SK-N-SH treated with all-trans-retinoic acid at 6 μM for 48 hours (cell line): ENCODE measurements around the gene DOCK2.

ENCODE experiments used
- ATAC-seq: fragments of 200-7000 bp; cut with Tn5 transposase; 3 replicates; pipeline ENCODE4 v1.9.1; 2020; ENCODE audit warnings: mild to moderate bottlenecking, moderate library complexity
- BACH2 ChIP-seq: fragments of 250-450 bp; sonication (Bioruptor Pico); IDR thresholded peaks from 2 replicates; pipeline ENCODE4 v1.9.0; 2021; ENCODE audit warnings: mild to moderate bottlenecking, borderline replicate concordance
- CSDC2 ChIP-seq: fragments of 250-450 bp; sonication (Bioruptor Pico); IDR thresholded peaks from 2 replicates; pipeline ENCODE4 v1.5.0; 2020; ENCODE audit warnings: mild to moderate bottlenecking, moderate library complexity
- ESRRG ChIP-seq: fragments of 250-450 bp; sonication (Bioruptor Pico); IDR thresholded peaks from 2 replicates; pipeline ENCODE4 v1.6.1; 2021; ENCODE audit warnings: mild to moderate bottlenecking
- OSR1 ChIP-seq: fragments of 250-450 bp; sonication (Bioruptor Pico); IDR thresholded peaks from 2 replicates; pipeline ENCODE4 v1.8.0; 2022; ENCODE audit warnings: moderate library complexity, mild to moderate bottlenecking, inconsistent platforms
- PATZ1 ChIP-seq: fragments of 250-450 bp; sonication (Bioruptor Pico); IDR thresholded peaks from 2 replicates; pipeline ENCODE4 v1.8.0; 2020; ENCODE audit warnings: mild to moderate bottlenecking, moderate library complexity, borderline replicate concordance
- POU6F1 ChIP-seq: fragments of 250-450 bp; sonication (Bioruptor Pico); IDR thresholded peaks from 2 replicates; pipeline ENCODE4 v1.8.0; 2021; ENCODE audit warnings: low read depth, mild to moderate bottlenecking, moderate library complexity, borderline replicate concordance
- PPARA ChIP-seq: fragments of 250-450 bp; sonication (Bioruptor Pico); IDR thresholded peaks from 2 replicates; pipeline ENCODE4 v1.5.0; 2020; ENCODE audit warnings: mild to moderate bottlenecking, borderline replicate concordance
- RARB ChIP-seq: fragments of 250-450 bp; sonication (Bioruptor Pico); IDR thresholded peaks from 2 replicates; pipeline ENCODE4 v1.8.0; 2021; ENCODE audit warnings: mild to moderate bottlenecking, moderate library complexity
- SNAI2 ChIP-seq: fragments of 250-450 bp; sonication (Bioruptor Pico); IDR thresholded peaks from 2 replicates; pipeline ENCODE4 v1.5.0; 2020; ENCODE audit warnings: mild to moderate bottlenecking, moderate library complexity
- TCF4 ChIP-seq: fragments of 250-450 bp; sonication (Bioruptor Pico); IDR thresholded peaks from 2 replicates; pipeline ENCODE4 v1.8.0; 2021; ENCODE audit warnings: mild to moderate bottlenecking, moderate library complexity, borderline replicate concordance
- TOX ChIP-seq: fragments of 250-450 bp; sonication (Bioruptor Pico); IDR thresholded peaks from 2 replicates; pipeline ENCODE4 v1.8.0; 2021; ENCODE audit warnings: mild to moderate bottlenecking, moderate library complexity, borderline replicate concordance
- ZC3H10 ChIP-seq: fragments of 250-450 bp; sonication (Bioruptor Pico); IDR thresholded peaks from 2 replicates; pipeline ENCODE4 v1.5.1; 2021; ENCODE audit warnings: mild to moderate bottlenecking, moderate library complexity
- ZFP3 ChIP-seq: fragments of 250-450 bp; sonication (Bioruptor Pico); IDR thresholded peaks from 2 replicates; pipeline ENCODE4 v1.5.0; 2020; ENCODE audit warnings: mild to moderate bottlenecking, moderate library complexity
- ZNF565 ChIP-seq: fragments of 450-650 bp; formaldehyde crosslinking; conservative IDR thresholded peaks from 2 replicates; pipeline ENCODE4 v1.5.0; 2020; ENCODE audit warnings: low read depth, mild to moderate bottlenecking, moderate library complexity
- ZNF70 ChIP-seq: fragments of 450-650 bp; formaldehyde crosslinking; IDR thresholded peaks from 2 replicates; pipeline ENCODE4 v1.5.0; 2020; ENCODE audit warnings: mild to moderate bottlenecking, moderate library complexity
- ZNF8 ChIP-seq: fragments of 450-650 bp; formaldehyde crosslinking; IDR thresholded peaks from 2 replicates; pipeline ENCODE4 v1.5.0; 2020; ENCODE audit warnings: mild to moderate bottlenecking, moderate library complexity
- TF ChIP-seq, protein P1 (sequence below): fragments of 250-450 bp; sonication (Bioruptor Pico); IDR thresholded peaks from 2 replicates; pipeline ENCODE4 v1.5.1; 2020; ENCODE audit warnings: low read depth, mild to moderate bottlenecking, moderate library complexity
- TF ChIP-seq, protein P2 (sequence below): fragments of 250-450 bp; sonication (Bioruptor Pico); IDR thresholded peaks from 2 replicates; pipeline ENCODE4 v1.5.0; 2020; ENCODE audit warnings: mild to moderate bottlenecking, moderate library complexity

DOCK2 gene

DNA sequence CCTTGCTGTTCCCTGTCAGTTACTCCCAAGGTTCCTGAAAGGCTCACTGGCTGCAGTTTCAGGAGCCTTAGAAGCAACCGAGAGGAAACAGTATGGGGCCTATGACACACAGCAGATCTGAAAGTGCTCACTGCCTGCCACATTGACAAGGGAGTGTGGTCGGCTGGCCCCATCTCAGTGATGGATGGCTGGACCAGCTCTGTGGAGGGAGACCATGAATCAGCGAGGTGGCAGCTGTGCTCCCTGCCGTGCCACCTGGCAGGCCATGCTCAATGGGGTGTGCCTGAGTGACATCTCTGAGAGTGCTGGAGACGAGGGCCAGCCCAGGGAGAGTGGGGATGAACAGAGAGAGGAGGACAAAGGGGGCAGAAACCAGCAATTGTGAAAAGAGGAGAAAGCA lies 49.1 kb downstream of the DOCK2 start (continued):
- TF ChIP-seq, protein P1, sequence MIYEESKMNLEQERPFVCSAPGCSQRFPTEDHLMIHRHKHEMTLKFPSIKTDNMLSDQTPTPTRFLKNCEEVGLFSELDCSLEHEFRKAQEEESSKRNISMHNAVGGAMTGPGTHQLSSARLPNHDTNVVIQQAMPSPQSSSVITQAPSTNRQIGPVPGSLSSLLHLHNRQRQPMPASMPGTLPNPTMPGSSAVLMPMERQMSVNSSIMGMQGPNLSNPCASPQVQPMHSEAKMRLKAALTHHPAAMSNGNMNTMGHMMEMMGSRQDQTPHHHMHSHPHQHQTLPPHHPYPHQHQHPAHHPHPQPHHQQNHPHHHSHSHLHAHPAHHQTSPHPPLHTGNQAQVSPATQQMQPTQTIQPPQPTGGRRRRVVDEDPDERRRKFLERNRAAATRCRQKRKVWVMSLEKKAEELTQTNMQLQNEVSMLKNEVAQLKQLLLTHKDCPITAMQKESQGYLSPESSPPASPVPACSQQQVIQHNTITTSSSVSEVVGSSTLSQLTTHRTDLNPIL, result no peak
- TF ChIP-seq ZFP3 (CRISPR knock-in tag), result no peak

DNA sequence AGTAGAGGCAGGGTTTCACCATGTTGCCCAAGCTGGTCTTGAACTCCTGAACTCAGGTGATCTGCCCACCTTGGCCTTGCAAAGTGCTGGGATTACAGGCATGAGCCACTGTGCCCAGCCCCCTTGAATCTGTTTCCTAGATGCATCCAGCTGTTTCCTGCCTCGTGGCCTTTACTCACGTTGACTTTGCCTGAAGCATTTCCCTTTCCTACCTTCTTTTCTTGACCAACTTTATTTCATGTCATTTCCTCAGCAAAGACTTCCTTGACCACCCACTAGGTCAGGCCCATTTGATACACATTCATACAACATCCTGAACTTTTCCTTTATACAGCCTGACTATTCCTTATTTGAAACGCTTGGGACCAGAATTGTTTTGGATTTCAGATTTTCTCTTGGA lies 51.0 kb downstream of the DOCK2 start:
- no peak for ATAC-seq
- TF ChIP-seq ZC3H10 (CRISPR knock-in tag), result no peak
- TF ChIP-seq BACH2 (CRISPR knock-in tag), result no peak
- no peak for TF ChIP-seq POU6F1 (CRISPR knock-in tag)
- TF ChIP-seq, protein P2, sequence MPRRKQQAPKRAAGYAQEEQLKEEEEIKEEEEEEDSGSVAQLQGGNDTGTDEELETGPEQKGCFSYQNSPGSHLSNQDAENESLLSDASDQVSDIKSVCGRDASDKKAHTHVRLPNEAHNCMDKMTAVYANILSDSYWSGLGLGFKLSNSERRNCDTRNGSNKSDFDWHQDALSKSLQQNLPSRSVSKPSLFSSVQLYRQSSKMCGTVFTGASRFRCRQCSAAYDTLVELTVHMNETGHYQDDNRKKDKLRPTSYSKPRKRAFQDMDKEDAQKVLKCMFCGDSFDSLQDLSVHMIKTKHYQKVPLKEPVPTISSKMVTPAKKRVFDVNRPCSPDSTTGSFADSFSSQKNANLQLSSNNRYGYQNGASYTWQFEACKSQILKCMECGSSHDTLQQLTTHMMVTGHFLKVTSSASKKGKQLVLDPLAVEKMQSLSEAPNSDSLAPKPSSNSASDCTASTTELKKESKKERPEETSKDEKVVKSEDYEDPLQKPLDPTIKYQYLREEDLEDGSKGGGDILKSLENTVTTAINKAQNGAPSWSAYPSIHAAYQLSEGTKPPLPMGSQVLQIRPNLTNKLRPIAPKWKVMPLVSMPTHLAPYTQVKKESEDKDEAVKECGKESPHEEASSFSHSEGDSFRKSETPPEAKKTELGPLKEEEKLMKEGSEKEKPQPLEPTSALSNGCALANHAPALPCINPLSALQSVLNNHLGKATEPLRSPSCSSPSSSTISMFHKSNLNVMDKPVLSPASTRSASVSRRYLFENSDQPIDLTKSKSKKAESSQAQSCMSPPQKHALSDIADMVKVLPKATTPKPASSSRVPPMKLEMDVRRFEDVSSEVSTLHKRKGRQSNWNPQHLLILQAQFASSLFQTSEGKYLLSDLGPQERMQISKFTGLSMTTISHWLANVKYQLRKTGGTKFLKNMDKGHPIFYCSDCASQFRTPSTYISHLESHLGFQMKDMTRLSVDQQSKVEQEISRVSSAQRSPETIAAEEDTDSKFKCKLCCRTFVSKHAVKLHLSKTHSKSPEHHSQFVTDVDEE, result no peak
- no peak for TF ChIP-seq TCF4 (CRISPR knock-in tag)
- TF ChIP-seq PPARA (CRISPR knock-in tag), result no peak
- no peak for TF ChIP-seq OSR1
- no peak for TF ChIP-seq ZNF70
- TF ChIP-seq SNAI2 (CRISPR knock-in tag), result no peak
- no peak for TF ChIP-seq ZNF565
- TF ChIP-seq RARB (CRISPR knock-in tag), result no peak

DNA sequence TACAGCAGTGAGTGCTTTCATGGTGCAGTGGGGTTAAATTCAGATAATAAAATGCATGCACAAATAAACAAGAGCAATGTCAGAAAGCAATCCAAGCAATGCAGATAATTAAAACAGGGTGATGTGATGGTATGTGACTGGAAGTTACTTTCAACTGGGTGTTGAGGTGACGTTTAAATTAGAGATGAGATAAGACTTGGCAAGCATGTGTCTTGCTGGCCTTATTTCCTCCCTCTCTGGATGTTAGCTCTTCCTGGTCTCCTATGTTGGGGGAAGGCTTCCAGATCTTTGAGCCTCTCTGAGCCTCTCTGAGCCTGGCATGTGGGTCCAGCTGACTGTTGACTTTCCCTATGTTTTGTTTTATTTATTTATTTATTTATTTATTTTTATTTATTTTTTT lies 54.4 kb downstream of the DOCK2 start:
- ATAC-seq, result no peak
- TF ChIP-seq RARB (CRISPR knock-in tag) (no peak), TOX (CRISPR knock-in tag) (no peak), TCF4 (CRISPR knock-in tag) (no peak), ZFP3 (CRISPR knock-in tag) (no peak), CSDC2 (CRISPR knock-in tag) (no peak)
- TF ChIP-seq, protein P2, result no peak
- TF ChIP-seq, protein P1, result no peak

- ATAC-seq, result no peak
- no peak for TF ChIP-seq POU6F1 (CRISPR knock-in tag)
- no peak for TF ChIP-seq ZNF8 (CRISPR knock-in tag)
- TF ChIP-seq BACH2 (CRISPR knock-in tag), result no peak
- no peak for TF ChIP-seq TOX (CRISPR knock-in tag)
- TF ChIP-seq PATZ1 (CRISPR knock-in tag), result no peak
- TF ChIP-seq ESRRG (CRISPR knock-in tag), result no peak
- TF ChIP-seq CSDC2 (CRISPR knock-in tag), result no peak
- TF ChIP-seq, protein P2, result no peak
These were observed 57.1 kb downstream of the DOCK2 start for GRCh38 chr5:169694091-169694625.
